ENCODE results near the gene FLNC.

DNA sequence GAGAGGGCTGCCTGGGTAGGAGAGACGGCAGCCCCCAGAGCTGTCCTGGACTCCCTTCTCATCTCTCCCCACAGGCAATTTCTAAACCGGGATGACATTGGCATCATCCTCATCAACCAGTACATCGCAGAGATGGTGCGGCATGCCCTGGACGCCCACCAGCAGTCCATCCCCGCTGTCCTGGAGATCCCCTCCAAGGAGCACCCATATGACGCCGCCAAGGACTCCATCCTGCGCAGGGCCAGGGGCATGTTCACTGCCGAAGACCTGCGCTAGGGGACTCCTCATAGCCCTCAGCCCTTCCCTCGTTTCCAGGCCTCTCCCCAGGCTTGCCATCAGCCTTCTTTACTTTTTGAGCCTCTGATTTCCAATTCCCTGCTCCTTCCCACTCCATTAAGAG lies 35.1 kb downstream of the FLNC start:
- TF ChIP-seq POLR2A (IDR thresholded peaks at IDR 0.05; ENCODE audit: low read depth, low read length) (no peak), POLR2AphosphoS5 (IDR thresholded peaks at IDR 0.05; ENCODE audit: low read depth, low read length) (no peak), TAF1 (IDR thresholded peaks at IDR 0.05; ENCODE audit: borderline replicate concordance, low read depth, low read length) (no peak)
